C4-2B (cell line): ENCODE data around the gene TCP11.

Experiments used
- CTCF ChIP-seq: fragments of 450-650 bp; conservative IDR thresholded peaks from 2 replicates; pipeline ENCODE4 v1.5.1; 2017; ENCODE audit warnings: mild to moderate bottlenecking
- ZFX ChIP-seq: fragments of 450-650 bp; IDR thresholded peaks from 2 replicates; pipeline ENCODE4 v1.6.1; 2017

GRCh38 chr6:35165630-35166071 lies 24.5 kb upstream of the TCP11 start:
- TF ChIP-seq CTCF = no peak
- TF ChIP-seq ZFX = no peak
